NCI-H1694 treated with DMSO at 0.1 percent for 48 hours (cell line): ENCODE data around the gene TMEM231.

Source experiments
- DNase-seq: peaks from one replicate; lab custom pipeline; 2025; lab: John Stamatoyannopoulos, UW

The TMEM231 gene

GRCh38 chr16:75488322-75488721 is 67.7 kb downstream of the TMEM231 start:
- no peak for DNase-seq
